HG03575 (cell line): ENCODE measurements around the gene CHD3.
"Not testable (repeated sequence)": the region's sequence is repeated elsewhere in the genome, so short reads cannot be mapped to it uniquely, and the experiment has no call there.

Experiments
- ATAC-seq: cut with Tn5 transposase; IDR thresholded peaks from one replicate; pipeline ENCODE4 v1.9.1; 2021; ENCODE audit not compliant: unreplicated experiment, insufficient number of reproducible peaks, low FRiP score; ENCODE audit errors: extremely low read depth

Gene CHD3

DNA sequence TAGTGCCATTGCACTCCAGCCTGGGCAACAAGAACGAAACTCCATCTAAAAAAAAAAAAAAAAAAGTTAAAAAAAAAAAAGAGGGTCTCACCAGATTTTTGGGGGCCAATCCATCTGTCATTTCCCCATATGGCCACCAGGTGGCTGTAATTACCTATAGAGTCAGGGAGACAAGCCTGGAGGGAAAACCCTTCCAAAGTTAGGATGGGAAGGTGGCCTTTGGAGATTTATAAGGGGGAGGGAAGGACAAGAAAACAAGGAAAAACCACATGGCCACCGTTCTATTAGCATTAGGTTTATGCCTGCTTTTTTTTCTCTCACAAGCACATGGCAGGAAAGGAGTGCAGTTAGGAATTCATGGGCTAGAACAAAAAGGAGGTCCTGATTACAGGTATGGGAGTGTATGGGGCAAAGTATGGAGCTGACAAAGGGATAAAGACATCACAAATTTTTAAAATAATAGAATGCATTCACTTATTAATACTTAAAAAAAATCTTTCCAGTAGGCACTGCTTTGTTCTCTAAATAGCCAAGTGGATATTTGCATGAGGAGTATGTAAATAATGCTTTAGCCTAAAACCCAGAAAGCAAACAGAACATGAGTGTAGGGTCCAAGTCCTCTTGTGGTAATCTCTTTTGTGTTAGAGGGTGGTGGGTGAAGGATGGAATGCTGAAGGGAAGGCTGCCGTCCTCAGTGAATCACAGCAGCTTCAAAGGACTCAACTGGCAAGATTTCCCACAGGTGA, 25.7 kb upstream of the CHD3 start:
- no peak for ATAC-seq

GRCh38 chr17:7864384-7864783, 24.2 kb upstream of the CHD3 start:
- not testable (repeated sequence) for ATAC-seq

GRCh38 chr17:7864995-7865650, 23.5 kb upstream of the CHD3 start:
- no peak for ATAC-seq

GRCh38 chr17:7867881-7868329, 20.7 kb upstream of the CHD3 start:
- no peak for ATAC-seq

DNA sequence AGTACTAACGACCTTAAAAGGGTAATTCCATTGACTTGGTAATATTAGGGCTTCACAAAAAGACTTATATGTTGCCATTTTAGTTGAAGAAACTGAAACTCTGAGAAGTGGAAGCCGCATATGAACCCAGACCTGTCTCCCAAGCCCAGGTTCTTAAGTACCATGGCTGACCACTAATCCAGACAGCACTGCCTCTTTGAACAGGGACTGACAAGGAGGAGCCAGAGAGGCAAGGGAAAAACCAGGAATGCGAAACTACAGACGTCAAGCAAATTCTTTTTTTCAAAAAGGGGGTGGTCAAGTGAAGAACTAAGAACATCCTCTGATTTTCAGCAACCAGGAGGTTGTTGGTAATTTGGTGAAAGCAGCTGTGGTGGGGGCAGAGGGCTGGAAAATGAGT, 15.5 kb upstream of the CHD3 start:
- ATAC-seq, result no peak

GRCh38 chr17:7875804-7876370, 12.7 kb upstream of the CHD3 start:
- no peak for ATAC-seq

DNA sequence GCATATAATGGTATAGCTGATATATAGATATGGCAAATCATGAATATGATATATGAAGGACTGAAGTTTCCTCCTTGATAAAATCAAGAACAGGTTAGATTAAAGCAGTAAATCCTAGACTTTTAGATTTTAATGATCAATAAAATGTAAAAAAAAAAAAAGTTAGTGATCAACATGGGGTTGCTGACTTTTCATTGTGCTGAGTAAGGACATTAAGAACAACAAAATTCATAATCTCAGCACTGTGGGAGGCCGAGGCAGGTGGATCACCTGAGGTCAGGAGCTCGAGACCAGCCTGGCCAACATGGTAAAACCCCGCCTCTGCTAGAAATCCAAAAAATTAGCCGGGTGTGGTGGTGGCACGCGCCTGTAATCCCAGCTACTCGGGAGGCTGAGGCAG, 10.4 kb upstream of the CHD3 start:
- ATAC-seq, result no peak

DNA sequence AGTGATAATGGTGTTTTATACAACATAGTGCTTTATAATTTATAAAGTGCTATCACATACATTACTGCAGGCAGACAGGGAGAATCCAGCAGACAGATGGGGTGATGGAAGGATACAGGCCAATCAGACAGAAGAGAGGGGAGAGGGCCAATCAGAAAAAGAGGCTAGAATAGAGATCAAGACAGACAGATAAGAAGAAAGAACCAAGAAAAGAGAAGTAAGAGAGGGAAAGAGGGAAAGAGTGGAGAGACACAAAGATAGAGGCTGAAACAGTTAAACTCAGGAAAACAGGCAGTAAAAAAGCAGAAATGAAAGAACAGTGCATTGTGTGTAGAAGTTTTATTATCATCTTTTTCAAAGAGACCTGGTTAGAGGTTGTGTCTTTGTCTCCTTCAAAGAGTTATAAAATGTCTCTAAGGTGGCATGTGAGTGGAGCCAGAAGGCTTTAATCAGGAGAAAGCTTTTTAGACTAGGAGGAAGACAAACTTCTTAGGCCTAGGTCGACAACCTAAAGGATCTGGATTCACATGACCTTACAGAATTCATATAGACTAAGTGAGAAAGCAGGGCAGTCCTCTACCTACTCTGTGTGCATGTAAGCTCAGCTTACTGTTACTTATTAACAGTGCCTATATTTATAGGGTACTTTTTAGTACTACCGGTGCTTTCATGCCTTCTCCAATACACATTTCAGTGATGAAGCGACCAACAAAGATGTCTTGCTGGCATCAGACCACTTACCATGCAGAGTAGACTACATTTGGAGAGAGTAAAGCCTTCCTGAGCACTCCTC, 8.3 kb upstream of the CHD3 start:
- ATAC-seq, result no peak

GRCh38 chr17:7881276-7882054, 7.1 kb upstream of the CHD3 start:
- no peak for ATAC-seq

DNA sequence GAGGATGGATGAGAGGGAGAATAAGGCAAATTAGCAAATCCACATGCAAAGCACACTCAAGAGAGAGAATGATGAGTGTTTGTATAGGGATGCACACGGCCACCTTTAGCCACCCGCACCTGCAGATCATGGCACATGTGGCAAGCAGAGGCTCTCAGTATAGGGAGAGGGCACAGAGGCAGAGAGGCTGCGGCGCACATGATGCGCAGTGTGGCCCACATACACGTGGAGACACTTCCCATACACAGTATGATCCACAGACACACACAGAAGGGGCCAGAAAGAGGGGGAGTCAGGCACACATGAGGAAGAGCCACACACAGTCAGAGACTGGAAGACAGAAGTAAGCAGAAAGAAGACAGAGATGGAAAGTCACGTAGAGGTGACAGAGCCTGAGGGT, 6.5 kb upstream of the CHD3 start:
- no peak for ATAC-seq

GRCh38 chr17:7882629-7883028, 6.0 kb upstream of the CHD3 start:
- ATAC-seq, result no peak

GRCh38 chr17:7883781-7884386, 4.7 kb upstream of the CHD3 start:
- no peak for ATAC-seq

DNA sequence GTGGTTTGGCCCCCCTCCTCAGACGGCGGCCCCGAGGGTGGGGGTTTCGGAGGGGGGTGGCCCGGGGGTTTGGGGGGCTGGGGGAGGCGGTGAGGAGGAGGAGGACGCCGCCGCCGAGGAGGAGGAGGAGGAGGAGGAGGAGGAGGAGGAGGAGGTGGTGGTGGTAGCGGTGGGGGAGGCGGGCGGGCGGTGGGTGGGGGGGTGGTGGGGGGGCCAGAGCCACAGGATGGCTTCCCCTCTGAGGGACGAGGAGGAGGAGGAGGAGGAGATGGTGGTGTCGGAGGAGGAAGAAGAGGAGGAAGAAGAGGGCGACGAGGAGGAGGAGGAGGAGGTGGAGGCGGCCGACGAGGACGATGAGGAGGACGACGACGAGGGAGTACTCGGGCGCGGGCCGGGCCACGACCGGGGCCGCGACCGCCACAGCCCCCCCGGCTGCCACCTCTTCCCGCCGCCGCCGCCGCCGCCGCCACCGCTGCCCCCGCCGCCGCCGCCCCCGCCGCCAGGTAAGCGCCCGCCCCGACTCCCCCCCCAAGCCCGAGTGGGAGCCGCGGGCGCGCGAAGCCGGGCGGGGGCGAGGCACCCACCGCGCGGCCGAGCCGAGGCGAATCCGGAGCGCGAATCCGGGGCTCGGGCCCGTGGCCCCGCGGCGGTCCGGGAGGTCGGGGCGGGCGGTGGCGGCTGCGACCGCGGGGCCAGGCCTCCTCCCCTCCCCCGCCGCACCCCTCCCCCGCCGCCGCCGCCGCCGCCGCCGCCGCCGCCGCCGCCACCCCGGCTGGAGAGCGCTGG, 3.8 kb upstream of the CHD3 start:
- no peak for ATAC-seq

DNA sequence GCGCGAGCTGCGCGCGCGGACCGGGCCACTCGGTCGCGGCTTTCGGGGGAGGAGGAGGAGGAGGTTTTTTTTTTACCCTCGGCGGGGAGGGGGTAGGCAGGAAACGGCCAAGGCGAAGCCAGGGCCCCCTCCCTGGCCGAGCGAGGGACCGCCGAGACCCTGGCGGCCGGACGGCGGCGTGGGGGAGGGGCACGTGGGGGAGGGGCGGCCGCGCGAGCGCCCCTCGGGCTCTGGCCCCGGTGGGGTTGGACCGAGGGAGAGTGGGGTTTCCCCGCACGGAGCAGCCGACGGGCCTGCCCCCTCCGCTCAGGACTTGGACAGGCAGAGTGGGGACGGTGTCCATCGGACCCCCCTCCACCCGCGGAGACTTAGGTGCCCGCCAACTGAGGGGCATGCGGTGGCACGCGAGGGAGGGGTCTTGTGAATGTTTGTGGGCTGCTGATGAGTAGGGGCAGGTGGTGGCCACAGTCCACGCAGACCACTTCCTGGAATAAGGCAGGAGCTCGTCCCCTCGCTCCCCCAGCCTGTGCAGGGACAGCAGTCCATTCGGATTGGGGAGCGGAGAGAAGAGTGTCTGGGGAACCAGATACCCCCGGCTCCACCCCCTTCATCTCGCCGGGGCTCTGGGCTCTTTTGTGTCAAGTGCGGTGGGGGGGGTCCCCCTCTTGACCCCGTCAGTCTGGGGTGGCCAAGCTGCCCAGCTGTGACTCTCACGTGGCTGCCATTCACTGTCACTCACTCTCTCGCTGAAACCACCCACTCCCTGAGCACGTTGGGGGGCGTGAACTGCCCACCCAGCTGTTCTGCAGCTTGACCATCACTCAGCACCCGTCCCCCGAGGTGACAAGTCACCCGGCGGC, 3.0 kb upstream of the CHD3 start:
- ATAC-seq, result no peak

DNA sequence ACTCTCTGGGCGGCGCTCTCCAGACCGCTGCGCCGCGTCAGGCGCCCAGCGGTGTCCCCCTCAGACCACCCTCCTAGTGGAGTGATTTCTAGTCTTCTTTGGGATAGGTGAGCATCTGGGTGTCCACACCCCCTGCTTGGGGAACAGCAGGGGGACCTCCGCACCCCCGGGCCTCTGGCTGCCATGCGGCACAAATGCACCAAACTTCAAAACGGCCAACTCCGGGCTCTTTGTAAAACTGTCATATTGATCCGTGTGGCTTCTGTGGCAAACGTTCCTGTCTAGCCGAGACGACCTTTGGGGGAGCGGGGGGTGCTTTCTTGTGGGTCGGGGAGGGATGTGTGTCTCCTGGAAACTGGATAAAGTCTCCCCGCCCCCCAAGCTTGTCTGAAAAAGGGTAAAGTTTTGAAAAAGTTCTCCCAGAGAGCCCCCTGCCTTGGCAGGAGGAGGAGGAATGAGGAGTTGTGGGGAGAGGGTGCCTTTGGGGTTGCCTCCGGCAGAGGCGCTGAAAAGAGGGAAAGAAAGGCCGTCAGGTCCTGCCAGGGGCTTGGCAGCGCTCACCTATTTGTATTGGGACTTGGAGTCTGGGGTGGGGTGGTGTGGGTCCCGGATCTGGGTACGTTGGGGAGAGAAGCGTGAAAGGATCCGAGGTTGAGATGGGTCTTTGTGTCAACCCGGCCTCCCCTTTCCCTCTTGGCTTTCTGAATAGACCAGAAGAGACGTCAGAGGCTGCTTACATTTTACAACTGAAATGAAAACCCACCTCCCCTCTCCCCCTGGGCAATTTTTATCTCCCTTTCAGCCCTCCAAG, 2.2 kb upstream of the CHD3 start:
- ATAC-seq, result no peak

- no peak for ATAC-seq
Observed at GRCh38 chr17:7887038-7887481, 1.5 kb upstream of the CHD3 start.
